Glomerular visceral epithelial cell (primary cell): ENCODE results near the gene MARS2.
"Not testable (repeated sequence)": the region's sequence is repeated elsewhere in the genome, so short reads cannot be mapped to it uniquely, and the experiment has no call there.

Experiments used
- DNase-seq: peaks from one replicate; pipeline ENCODE4 v3.0.0-alpha.2; 2016; ENCODE audit errors: extremely low spot score

MARS2 gene

DNA sequence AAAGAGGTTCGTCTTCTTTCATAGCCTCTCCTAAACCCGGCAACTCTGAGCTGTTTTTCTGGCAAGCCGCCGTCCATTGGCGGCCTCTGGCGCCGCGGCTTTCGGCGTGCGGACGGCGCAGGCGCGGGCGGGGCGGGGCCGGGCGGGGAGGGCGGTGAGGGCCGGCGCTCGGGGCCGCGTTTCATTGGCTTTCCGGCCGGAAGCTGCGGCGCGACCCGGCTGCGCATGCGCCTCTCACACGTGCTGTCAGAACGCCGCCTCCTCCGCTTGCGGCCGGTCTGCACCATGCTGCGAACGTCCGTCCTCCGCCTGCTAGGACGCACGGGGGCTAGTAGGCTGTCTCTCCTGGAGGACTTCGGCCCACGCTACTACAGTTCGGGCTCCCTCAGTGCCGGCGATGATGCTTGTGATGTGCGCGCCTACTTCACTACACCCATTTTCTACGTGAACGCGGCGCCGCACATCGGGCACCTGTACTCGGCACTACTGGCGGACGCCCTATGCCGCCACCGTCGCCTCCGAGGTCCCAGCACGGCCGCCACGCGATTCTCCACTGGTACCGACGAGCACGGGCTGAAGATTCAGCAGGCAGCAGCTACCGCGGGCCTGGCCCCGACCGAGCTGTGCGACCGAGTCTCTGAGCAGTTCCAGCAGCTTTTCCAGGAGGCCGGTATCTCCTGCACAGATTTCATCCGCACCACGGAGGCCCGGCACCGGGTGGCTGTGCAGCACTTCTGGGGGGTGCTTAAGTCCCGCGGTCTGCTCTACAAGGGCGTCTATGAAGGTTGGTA, at the start of gene MARS2:
Gene MARS2, plus strand, starts transcription at position 249 of the 791 bp plus-strand sequence. Its CDS starts 37 bp downstream, at position 286.
- DNase-seq: peak; percentile 97

DNA sequence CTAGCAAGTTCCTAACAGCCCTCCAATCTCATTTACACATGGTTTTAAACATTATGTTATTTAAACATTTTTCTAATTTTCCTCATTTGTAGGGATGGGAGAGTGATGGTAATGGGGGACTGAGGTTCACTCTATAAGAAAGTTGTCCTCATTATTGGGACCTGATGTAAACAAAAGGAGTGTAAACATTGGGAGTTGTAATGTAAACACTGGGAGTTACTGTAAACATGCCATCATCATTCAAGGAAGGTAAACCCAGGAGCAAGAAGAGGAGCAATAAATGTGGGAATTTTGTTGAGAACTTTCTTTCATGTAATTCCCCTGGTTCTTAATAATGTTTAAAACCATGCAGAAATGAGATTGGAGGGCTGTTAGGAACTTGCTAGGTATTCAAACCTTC, 47.6 kb upstream of the MARS2 start:
- DNase-seq: no peak

DNA sequence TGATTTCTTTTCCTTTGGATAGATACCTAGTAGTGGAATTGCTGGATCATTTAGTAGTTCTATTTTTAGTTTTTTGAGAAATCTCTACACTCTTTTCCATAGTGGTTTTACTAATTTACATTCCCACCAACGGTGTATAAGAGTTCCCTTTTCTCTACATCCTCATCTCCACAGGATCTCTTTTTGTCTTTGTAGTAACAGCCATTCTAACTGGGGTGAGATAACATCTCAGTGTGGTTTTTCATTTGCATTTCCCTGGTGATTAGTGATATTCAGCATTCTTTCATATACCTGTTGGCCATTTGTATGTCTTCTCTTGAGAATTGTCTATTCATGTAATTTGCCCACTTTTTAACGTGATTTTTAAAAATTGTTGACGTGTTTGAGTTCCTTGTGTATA, 43.5 kb upstream of the MARS2 start:
- DNase-seq: no peak

DNA sequence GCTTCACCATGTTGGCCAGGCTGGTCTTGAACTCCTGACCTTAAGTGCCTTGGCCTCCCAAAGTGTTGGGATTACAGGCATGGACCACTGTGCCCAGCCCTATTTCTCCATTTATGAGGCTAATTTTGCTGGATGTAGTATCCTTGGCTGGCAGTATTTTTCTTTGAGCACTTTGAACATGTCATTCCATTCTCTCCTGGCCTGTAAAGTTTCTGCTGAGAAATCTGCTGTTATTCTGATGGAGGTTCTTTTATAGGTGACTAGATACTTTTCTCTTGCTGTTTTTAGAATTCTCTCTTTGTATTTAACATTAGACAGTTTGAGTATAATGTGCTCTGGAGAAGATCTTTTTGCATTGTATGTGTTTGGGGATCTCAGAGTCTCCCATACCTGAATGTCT, 38.9 kb upstream of the MARS2 start:
- no peak for DNase-seq

DNA sequence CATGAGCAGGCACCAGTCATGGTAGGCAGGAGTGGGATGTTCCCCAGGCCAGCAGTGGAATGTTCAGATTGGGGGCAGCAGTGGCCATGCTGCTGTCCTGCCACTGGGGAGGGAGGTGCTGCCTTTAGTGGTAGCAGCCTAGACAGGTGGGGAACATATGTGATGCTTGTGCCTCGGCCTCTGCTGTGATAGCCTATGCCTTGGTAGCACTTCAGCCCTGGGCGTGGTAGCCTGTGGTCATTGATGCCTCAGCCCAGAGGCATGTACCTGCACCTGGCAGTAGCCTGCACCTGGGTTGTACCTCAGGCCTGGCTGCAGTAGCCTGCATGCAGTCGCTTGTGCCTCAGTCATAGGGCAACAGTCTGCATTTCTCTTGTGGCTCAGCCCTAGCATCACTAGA, 36.9 kb upstream of the MARS2 start:
- DNase-seq: no peak

DNA sequence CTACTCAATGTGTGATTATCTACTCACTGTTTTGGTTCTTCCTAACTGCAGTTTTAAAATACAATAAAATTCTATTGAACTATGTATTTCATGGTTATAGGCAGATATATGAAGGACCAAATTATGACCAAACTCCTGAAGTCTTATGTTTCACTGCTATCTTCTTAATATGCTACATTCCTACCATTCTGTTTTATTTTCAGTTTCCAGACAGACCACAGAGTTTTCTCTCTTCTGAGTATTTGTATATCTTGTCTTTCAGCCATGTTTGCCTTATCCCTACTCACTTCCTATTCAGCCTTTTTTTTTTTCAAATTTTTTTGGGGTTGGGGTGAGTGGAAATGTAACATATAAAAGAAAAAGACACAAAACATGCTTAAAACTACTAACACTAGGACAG, 36.1 kb upstream of the MARS2 start:
- DNase-seq: no peak

DNA sequence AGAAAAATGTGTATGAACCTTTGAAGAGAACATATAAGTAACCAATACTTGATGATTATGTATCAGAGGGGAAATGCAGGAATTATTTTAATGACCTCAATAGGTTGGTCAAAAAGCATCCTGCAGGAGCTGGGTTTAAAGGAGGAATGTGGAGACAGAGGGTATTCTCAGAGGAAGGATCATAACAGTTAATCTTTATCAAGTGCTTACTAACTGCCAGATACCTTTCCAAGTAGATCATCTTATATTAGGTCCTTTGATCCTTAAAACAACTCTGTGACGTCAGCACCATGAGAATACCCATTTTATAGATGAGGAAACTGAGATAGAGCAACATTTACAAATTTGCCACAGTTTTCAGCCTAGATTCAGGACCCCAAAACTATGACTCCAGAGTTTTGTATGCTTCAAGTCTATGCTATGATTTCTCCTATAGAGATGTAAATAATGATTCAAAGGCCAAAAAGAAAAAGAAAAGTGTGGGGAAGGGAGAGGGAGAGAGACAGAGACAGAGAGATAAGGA, 32.7 kb upstream of the MARS2 start:
- DNase-seq: no peak

DNA sequence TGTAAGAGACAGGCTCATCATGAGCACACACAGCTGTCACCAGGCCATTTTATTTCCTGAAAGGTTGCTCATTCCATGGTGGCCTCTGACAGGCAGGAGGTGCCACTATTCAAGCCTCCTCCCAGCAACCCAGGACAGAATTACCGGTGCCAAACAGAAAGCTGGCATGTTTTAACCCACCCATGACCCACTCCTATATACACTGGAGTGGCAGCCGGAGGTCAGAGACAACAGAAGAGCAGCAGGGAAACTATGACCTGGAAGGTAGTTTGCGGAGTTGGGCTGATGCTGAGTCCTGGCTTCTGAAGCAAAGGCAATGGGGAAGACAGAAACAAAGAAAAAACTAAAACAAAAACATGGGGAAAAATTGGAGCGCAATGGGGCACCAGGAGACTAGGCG, 32.1 kb upstream of the MARS2 start:
- DNase-seq: no peak

DNA sequence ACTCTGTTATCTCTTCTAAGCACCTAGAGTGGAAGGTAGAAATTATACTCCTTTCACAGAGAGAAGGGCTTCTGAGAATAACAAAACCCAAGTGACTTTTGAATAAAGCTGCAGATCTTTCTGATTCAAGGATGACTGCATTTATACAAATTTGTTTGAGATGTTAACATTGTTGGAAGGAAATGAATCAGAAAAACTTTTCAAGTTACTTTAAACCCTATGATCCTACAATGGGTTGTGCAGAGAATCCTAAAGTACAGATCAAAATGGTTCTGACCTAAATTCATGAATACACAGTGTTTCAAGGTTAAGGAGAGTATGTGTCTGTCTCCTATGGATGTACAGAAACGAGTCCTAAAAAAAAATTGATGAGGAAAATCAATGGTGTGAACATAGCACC, 31.6 kb upstream of the MARS2 start:
- DNase-seq: no peak

DNA sequence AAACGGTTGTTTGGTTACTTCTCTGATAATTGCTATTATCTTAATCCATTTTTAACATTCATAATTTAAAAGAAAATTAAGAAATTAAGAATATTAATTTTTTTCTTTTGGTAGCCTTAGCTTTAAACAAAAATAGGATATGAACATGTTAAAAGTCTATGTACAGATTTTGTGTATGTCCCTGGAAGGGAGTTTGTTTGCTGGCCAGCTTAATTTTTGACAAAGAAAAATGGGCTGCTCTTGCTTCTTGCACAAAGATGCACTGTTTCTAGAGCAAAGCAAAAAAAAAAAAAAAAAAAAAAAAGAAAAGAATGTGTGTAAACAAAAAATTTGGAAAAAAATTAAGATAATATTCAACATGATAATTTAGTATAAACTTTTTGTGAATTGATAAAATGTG, 31.1 kb upstream of the MARS2 start:
- DNase-seq: no peak

DNA sequence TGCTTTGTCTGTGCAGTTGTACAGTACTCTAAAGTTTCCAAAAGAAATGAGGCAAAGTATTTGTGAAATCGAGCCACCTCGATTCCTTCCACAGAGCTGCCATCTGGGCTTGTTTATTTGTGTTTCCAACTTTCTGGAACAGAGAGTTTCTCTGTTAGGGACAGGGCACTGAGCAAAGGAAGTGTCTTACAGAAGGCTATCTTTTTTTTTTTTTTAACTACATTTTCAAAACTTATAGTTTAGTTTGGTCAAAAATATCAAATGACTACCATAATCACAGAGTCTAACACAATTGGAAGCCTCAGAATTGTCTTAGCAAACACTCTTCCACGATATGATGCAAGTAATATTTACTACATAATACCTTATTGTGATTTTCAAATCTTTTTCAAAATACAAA, 30.6 kb upstream of the MARS2 start:
- DNase-seq: no peak

DNA sequence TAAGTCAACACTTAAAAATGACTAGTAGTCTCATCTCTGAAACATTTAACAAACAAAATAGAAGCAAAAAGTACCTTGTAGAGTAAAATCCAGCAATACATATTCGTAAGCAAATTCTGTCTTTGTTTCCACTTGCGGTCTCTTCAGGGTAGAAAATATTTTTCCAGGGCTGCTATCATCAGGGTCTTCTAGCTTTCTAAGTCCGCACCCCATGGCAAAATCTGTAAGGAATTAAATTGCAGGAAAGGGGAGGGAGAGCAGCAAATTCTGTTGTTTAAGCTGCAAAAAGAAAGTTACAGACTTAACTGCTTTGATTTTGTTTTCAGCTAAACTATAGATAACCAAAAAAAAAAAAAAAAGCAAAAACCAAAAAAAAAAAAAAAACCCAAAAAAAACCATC, 29.9 kb upstream of the MARS2 start, which contains the start of gene RFTN2:
Gene RFTN2, minus strand, starts transcription at position 342 of the 400 bp plus-strand sequence. Its CDS starts 129 bp downstream, at position 213.
- DNase-seq: no peak

DNA sequence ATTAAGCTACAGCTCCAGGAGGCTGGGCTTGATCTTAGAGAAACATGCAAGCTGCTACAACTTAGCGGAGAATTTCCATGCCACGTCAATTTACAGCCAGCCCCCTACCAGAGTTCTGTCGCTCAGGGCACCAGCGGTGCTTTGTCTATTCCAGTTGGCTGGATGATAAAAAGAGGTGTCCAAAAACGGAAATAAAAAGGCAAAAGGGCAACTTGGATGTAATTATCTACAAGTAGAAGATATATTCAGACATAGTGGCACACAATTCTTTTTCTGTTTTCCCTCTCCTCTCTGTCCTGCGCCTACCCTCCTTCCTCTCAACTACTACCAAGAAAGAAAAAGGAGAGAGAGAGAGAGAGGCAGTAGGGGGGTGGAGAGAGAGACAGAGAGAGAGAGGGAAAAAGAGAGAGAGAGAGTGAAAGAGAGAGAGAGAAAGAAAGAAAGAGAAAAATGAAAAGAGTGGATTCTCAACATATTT, 29.4 kb upstream of the MARS2 start:
- DNase-seq: no peak

DNA sequence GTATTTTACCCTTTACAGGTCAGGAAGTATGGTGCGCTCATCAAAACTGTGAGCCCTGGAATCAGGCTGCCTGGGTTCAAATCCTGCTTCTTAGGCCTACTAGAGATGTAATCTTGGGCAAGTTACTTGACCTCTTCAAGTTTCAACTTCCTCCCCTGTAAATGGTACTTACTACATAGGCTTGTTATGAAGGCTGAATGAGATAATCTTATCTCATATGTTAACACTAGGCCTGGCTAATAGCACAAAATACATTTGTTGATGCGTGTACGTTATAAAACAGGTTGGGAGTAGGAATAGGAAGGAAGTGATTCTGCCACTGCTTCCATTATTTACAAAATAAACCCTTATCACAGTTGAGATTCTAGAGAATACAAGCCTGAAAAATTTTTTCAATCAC, 28.1 kb upstream of the MARS2 start:
- no peak for DNase-seq

DNA sequence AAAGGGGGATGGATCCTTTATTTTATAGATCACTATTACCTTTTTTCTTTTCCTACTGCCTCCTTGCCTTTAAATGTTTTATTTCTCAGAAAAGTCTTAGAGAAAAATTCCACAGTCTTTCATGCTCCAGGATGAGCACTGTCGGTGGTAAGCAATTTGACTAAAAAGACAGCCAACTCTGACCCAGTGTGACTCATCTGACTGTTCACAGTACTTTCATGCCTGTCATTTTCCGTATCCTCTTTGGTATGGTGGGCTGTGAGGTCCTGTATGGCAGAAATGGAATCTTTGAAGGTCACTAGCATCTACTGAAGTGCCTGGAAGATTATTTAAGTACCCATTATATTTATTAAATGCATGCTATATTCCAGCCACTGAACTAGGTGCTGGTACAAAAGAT, 27.7 kb upstream of the MARS2 start:
- DNase-seq: peak; percentile 10

DNA sequence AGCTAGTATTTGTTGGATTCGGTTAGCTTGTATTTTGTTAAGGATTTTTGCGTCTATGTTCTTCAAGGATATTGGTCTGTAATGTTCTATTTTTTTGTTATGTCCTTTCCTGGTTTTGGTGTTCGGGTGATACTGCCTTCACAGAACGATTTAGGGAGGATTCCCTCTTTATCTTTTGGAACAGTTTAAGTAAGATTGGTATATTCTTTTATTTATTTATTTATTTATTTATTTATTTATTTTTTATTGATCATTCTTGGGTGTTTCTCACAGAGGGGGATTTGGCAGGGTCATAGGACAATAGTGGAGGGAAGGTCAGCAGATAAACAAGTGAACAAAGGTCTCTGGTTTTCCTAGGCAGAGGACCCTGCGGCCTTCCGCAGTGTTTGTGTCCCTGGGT, 10.0 kb upstream of the MARS2 start:
- DNase-seq: not testable (repeated sequence)

DNA sequence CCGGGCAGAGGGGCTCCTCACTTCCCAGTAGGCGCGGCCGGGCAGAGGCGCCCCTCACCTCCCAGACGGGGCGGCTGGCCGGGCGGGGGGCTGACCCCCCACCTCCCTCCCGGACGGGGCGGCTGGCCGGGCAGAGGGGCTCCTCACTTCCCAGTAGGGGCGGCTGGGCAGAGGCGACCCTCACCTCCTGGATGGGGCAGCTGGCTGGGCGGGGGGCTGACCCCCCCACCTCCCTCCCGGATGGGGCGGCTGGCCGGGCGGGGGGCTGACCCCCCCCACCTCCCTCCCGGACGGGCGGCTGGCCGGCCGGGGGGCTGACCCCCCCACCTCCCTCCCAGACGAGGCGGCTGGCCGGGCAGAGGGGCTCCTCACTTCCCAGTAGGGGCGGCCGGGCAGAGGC, 9.2 kb upstream of the MARS2 start:
- DNase-seq: not testable (repeated sequence)

DNA sequence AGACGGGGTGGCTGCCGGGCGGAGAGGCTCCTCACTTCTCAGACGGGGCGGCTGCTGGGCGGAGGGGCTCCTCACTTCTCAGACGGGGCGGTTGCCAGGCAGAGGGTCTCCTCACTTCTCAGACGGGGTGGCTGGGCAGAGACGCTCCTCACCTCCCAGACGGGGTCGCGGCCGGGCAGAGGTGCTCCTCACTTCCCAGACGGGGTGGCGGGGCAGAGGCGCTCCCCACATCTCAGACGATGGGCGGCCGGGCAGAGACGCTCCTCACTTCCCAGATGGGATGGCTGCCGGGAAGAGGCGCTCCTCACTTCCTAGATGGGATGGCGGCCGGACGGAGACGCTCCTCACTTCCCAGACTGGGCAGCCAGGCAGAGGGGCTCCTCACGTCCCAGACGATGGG, 8.6 kb upstream of the MARS2 start:
- DNase-seq: not testable (repeated sequence)

DNA sequence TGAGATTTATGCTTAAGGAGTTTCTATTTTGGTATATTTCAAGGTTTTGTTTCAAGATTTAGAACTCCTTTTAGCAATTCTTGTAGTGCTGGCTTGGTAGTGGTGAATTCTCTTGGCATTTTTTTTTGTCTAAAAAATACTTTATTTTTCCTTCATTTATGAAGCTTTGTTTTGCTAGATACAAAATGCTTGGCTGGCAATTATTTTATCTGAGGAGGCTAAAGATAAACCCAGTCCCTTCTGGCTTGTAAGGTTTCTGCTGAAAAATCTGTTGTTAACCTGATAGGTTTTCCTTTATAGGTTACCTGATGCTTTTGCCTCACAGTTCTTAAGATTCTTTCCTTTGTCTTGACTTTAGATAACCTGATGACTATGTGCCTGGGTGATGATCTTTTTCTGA, 5.4 kb upstream of the MARS2 start:
- not testable (repeated sequence) for DNase-seq

DNA sequence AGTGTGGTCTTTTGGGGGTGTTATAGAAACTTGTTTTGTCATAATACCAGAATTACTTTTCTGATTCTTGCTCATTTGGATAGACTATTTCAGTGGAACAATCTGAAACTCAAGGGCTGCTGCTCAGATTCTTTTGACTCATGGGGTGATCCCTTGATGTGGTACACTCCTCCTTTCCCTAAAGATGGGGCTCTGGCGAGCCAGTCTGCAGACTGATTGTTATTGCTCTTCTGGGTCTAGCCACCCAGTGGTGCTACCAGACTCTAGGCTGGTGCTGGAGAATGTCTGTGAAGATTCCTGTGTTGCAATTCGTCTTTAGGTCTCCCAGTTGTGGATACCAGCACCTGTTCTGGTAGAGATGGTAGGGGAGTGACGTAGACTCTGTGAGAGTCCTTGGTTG, 4.2 kb upstream of the MARS2 start:
- no peak for DNase-seq

DNA sequence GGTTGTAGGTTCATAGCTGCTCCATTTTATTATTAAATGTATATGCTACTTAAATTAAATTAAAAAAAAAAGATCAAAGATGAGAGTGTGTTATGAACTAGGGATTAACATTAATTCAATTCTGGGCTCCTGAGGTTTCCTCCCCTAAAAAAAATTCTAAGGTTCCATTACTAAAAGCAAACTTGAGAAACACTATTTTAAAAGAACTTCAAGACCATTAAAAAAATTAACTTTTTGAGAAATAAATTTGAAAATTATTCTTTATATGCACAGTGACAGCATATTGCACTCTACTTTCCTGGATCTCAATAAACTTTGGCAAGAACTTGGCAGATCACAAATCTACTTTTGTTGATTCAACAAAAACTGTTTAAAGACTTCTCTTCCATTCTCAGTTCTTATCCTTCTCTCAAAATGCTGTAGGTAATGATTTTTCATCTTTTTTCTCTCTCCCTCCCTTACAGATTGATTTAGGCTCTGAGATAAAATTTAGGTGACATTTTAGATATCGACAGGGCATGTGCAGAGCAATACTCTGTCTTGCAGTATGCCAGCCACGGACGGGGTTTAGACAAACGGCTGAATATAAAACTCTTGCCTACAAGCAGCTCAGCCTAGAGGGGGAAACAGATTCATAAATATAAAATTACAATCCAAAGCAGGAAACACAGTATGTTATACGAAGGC, 592 bp upstream of the MARS2 start:
- no peak for DNase-seq

DNA sequence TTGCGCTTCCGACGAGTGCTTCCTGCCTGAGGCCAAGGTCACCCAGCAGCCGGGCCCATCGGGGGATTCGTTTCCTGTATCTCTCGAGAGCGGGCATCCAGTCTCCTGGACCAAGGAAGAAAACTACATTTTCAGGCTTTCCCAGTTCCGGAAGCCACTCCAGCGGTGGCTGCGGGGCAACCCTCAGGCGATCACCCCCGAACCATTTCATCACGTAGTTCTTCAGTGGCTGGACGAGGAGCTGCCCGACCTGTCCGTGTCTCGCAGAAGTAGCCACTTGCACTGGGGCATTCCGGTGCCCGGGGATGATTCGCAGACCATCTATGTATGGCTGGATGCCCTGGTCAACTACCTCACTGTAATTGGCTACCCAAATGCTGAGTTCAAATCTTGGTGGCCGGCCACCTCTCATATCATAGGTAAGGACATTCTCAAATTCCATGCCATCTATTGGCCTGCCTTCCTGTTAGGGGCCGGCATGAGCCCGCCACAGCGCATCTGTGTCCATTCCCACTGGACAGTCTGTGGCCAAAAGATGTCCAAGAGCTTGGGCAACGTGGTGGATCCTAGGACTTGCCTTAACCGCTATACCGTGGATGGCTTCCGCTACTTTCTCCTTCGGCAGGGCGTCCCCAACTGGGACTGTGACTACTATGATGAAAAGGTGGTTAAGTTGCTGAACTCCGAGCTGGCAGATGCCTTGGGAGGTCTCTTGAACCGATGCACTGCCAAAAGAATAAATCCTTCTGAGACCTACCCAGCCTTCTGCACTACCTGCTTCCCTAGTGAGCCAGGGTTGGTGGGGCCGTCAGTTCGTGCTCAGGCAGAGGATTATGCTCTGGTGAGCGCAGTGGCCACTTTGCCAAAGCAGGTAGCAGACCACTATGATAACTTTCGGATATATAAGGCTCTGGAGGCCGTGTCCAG, 1.0 kb downstream of the MARS2 start:
- peak; percentile 40 for DNase-seq
